Measurements from ENCODE around the gene ZNF678. TPM values are rescaled to one million over a fixed set of nuclear protein-coding genes. Genes with fewer than 3 reads are reported as not detected.
"Not testable (repeated sequence)": the region's sequence is repeated elsewhere in the genome, so short reads cannot be mapped to it uniquely, and the experiment has no call there.

Gene ZNF678
- total RNA-seq, 1 donor from 2014 or later, result 19.5 TPM

DNA sequence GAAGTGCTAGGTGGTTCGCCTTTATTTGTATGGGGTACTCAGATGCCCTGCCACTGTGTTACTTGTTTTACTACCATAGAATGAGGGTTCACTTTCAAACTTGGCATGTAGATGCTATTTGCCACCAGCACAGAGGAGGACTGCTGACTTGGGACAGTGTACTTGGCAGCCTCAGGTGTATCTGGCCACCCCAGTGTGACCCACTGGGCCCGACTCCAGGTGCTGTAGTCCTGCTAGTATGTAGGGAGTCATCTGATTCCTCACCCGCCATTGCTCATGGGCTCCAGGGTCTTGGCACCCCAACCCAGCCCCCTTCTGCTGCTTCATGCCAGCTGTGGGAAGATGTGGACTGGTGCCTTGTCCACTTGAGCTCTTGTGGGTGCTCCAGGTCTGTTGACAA is 40.0 kb downstream of the ZNF678 start:
- H3K27ac Mint-ChIP-seq (ENCODE audit: unreplicated experiment), result no peak overlapping the region
- peaks cover 8% of the 10 kb centered on the region for H3K9me3 Mint-ChIP-seq (ENCODE audit: unreplicated experiment)
- H3K27me3 Mint-ChIP-seq (ENCODE audit: unreplicated experiment), result no peaks in the 10 kb centered on the region
- H3K36me3 Mint-ChIP-seq (ENCODE audit: low read depth, unreplicated experiment), result peaks cover 17% of the 10 kb centered on the region
- peaks cover 12% of the 10 kb centered on the region for H3K4me1 Mint-ChIP-seq (ENCODE audit: unreplicated experiment)
- H3K4me3 Mint-ChIP-seq (ENCODE audit: unreplicated experiment), result no peak overlapping the region
- no peak for TF ChIP-seq CTCF (IDR thresholded peaks at IDR 0.05; ENCODE audit: unreplicated experiment)
- DNase-seq (ENCODE audit: low spot score), result no peak

GRCh38 chr1:227604446-227604845 is 41.1 kb downstream of the ZNF678 start:
- no peak overlapping the region for H3K4me3 Mint-ChIP-seq (ENCODE audit: unreplicated experiment)
- no peaks in the 10 kb centered on the region for H3K27me3 Mint-ChIP-seq (ENCODE audit: unreplicated experiment)
- H3K4me1 Mint-ChIP-seq (ENCODE audit: unreplicated experiment), result peaks cover 12% of the 10 kb centered on the region
- H3K9me3 Mint-ChIP-seq (ENCODE audit: unreplicated experiment), result peaks cover 8% of the 10 kb centered on the region
- no peak overlapping the region for H3K27ac Mint-ChIP-seq (ENCODE audit: unreplicated experiment)
- H3K36me3 Mint-ChIP-seq (ENCODE audit: low read depth, unreplicated experiment), result peaks cover 20% of the 10 kb centered on the region
- DNase-seq (ENCODE audit: low spot score), result no peak
- no peak for TF ChIP-seq CTCF (IDR thresholded peaks at IDR 0.05; ENCODE audit: unreplicated experiment)

GRCh38 chr1:227606271-227606670 is 42.9 kb downstream of the ZNF678 start:
- peaks cover 12% of the 10 kb centered on the region for H3K4me1 Mint-ChIP-seq (ENCODE audit: unreplicated experiment)
- peak overlapping the region; percentile 45 for H3K27ac Mint-ChIP-seq (ENCODE audit: unreplicated experiment)
- not testable (repeated sequence) for DNase-seq (ENCODE audit: low spot score); H3K27me3 Mint-ChIP-seq (ENCODE audit: unreplicated experiment); H3K4me3 Mint-ChIP-seq (ENCODE audit: unreplicated experiment); H3K9me3 Mint-ChIP-seq (ENCODE audit: unreplicated experiment)
- H3K36me3 Mint-ChIP-seq (ENCODE audit: low read depth, unreplicated experiment), result peaks cover 24% of the 10 kb centered on the region

GRCh38 chr1:227607336-227607898 is 44.1 kb downstream of the ZNF678 start:
- no peaks in the 10 kb centered on the region for H3K27me3 Mint-ChIP-seq (ENCODE audit: unreplicated experiment)
- H3K9me3 Mint-ChIP-seq (ENCODE audit: unreplicated experiment), result no peaks in the 10 kb centered on the region

GRCh38 chr1:227612658-227613057 is 49.3 kb downstream of the ZNF678 start:
- H3K9me3 Mint-ChIP-seq (ENCODE audit: unreplicated experiment), result no peaks in the 10 kb centered on the region
- no peak for DNase-seq (ENCODE audit: low spot score)
- TF ChIP-seq CTCF (IDR thresholded peaks at IDR 0.05; ENCODE audit: unreplicated experiment), result no peak
- H3K4me3 Mint-ChIP-seq (ENCODE audit: unreplicated experiment), result no peak overlapping the region
- H3K4me1 Mint-ChIP-seq (ENCODE audit: unreplicated experiment), result no peaks in the 10 kb centered on the region
- H3K27ac Mint-ChIP-seq (ENCODE audit: unreplicated experiment), result no peak overlapping the region
- H3K36me3 Mint-ChIP-seq (ENCODE audit: low read depth, unreplicated experiment), result peaks cover 49% of the 10 kb centered on the region
- H3K27me3 Mint-ChIP-seq (ENCODE audit: unreplicated experiment), result peaks cover 3% of the 10 kb centered on the region

More at GRCh38 chr1:227607336-227607898, 44.1 kb downstream of the ZNF678 start:
- H3K4me3 Mint-ChIP-seq (ENCODE audit: unreplicated experiment), result no peak overlapping the region
- peaks cover 29% of the 10 kb centered on the region for H3K36me3 Mint-ChIP-seq (ENCODE audit: low read depth, unreplicated experiment)
- H3K27ac Mint-ChIP-seq (ENCODE audit: unreplicated experiment), result no peak overlapping the region
- DNase-seq (ENCODE audit: low spot score), result no peak
- TF ChIP-seq CTCF (IDR thresholded peaks at IDR 0.05; ENCODE audit: unreplicated experiment), result no peak
- peaks cover 12% of the 10 kb centered on the region for H3K4me1 Mint-ChIP-seq (ENCODE audit: unreplicated experiment)

All from endothelial cell (in vitro differentiated cells).